ENCODE results near the gene ERN1. TPM values are rescaled to one million over a fixed set of nuclear protein-coding genes. Genes with fewer than 3 reads are reported as not detected.
A peak's percentile ranks its signal among the peaks of the same experiment; 100 is the strongest.

Gene ERN1
- total RNA-seq, 1 donor from 2014 or later = 16.7 TPM

- Mint-ChIP-seq H3K4me3 (ENCODE audit: unreplicated experiment) (no peak overlapping the region), H3K4me1 (ENCODE audit: unreplicated experiment) (peaks cover 9% of the 10 kb centered on the region), H3K27ac (ENCODE audit: unreplicated experiment) (no peak overlapping the region), H3K9me3 (ENCODE audit: unreplicated experiment) (no peaks in the 10 kb centered on the region), H3K36me3 (ENCODE audit: low read depth, unreplicated experiment) (no peaks in the 10 kb centered on the region), H3K27me3 (ENCODE audit: unreplicated experiment) (peaks cover 3% of the 10 kb centered on the region)
- no peak for DNase-seq (ENCODE audit: low spot score)
- TF ChIP-seq CTCF (IDR thresholded peaks at IDR 0.05; ENCODE audit: unreplicated experiment) = no peak
Observed at GRCh38 chr17:64085650-64086005, 44.3 kb downstream of the ERN1 start.

- Mint-ChIP-seq H3K36me3 (ENCODE audit: low read depth, unreplicated experiment) (no peaks in the 10 kb centered on the region), H3K4me1 (ENCODE audit: unreplicated experiment) (peaks cover 9% of the 10 kb centered on the region), H3K27ac (ENCODE audit: unreplicated experiment) (no peak overlapping the region), H3K27me3 (ENCODE audit: unreplicated experiment) (peaks cover 3% of the 10 kb centered on the region), H3K4me3 (ENCODE audit: unreplicated experiment) (no peak overlapping the region), H3K9me3 (ENCODE audit: unreplicated experiment) (no peaks in the 10 kb centered on the region)
- DNase-seq (ENCODE audit: low spot score) = no peak
- TF ChIP-seq CTCF (IDR thresholded peaks at IDR 0.05; ENCODE audit: unreplicated experiment) = no peak
Observed at GRCh38 chr17:64084940-64085649, 44.8 kb downstream of the ERN1 start.

GRCh38 chr17:64084086-64084939 is 45.6 kb downstream of the ERN1 start:
- Mint-ChIP-seq H3K9me3 (ENCODE audit: unreplicated experiment) (no peaks in the 10 kb centered on the region), H3K27me3 (ENCODE audit: unreplicated experiment) (peaks cover 3% of the 10 kb centered on the region), H3K27ac (ENCODE audit: unreplicated experiment) (no peak overlapping the region), H3K4me3 (ENCODE audit: unreplicated experiment) (no peak overlapping the region), H3K4me1 (ENCODE audit: unreplicated experiment) (peaks cover 9% of the 10 kb centered on the region), H3K36me3 (ENCODE audit: low read depth, unreplicated experiment) (peaks cover 1% of the 10 kb centered on the region)
- DNase-seq (ENCODE audit: low spot score) = no peak
- no peak for TF ChIP-seq CTCF (IDR thresholded peaks at IDR 0.05; ENCODE audit: unreplicated experiment)

GRCh38 chr17:64083563-64084085 is 46.3 kb downstream of the ERN1 start:
- DNase-seq (ENCODE audit: low spot score) = no peak

More at GRCh38 chr17:64083563-64084085, 46.3 kb downstream of the ERN1 start:
- no peak overlapping the region for H3K4me3 Mint-ChIP-seq (ENCODE audit: unreplicated experiment)
- H3K27me3 Mint-ChIP-seq (ENCODE audit: unreplicated experiment) = peaks cover 3% of the 10 kb centered on the region
- no peak for TF ChIP-seq CTCF (IDR thresholded peaks at IDR 0.05; ENCODE audit: unreplicated experiment)
- H3K4me1 Mint-ChIP-seq (ENCODE audit: unreplicated experiment) = peaks cover 9% of the 10 kb centered on the region
- H3K36me3 Mint-ChIP-seq (ENCODE audit: low read depth, unreplicated experiment) = peaks cover 6% of the 10 kb centered on the region
- H3K27ac Mint-ChIP-seq (ENCODE audit: unreplicated experiment) = peak overlapping the region; percentile 50
- no peaks in the 10 kb centered on the region for H3K9me3 Mint-ChIP-seq (ENCODE audit: unreplicated experiment)

All from endothelial cell (in vitro differentiated cells).